Epithelial cell of prostate (primary cell): ENCODE results near the gene TSKU.
"Not testable (repeated sequence)": the region's sequence is repeated elsewhere in the genome, so short reads cannot be mapped to it uniquely, and the experiment has no call there.

Source experiments
- DNase-seq: peaks from one replicate; pipeline ENCODE4 v3.0.0-alpha.2; 2011; ENCODE audit warnings: low read depth, low spot score
- H3K27ac ChIP-seq: fragments of 450-650 bp; 2 replicates; pipeline ENCODE4 v1.5.1; 2017; ENCODE audit warnings: mild to moderate bottlenecking

Gene TSKU

GRCh38 chr11:76820184-76820566 is 37.0 kb downstream of the TSKU start:
- no peak overlapping the region for H3K27ac ChIP-seq

GRCh38 chr11:76821396-76821795 is 38.2 kb downstream of the TSKU start:
- H3K27ac ChIP-seq, DNase-seq: not testable (repeated sequence)

More at GRCh38 chr11:76820184-76820566, 37.0 kb downstream of the TSKU start:
- DNase-seq = no peak

- no peak for DNase-seq
- no peak overlapping the region for H3K27ac ChIP-seq
Measured at GRCh38 chr11:76822406-76822805, 39.2 kb downstream of the TSKU start.

GRCh38 chr11:76823481-76824028 is 40.4 kb downstream of the TSKU start:
- H3K27ac ChIP-seq = peak overlapping the region; percentile 92
- DNase-seq = no peak

- peak overlapping the region; percentile 92 for H3K27ac ChIP-seq
- no peak for DNase-seq
Measured at GRCh38 chr11:76824083-76824939, 41.2 kb downstream of the TSKU start.

- peak; percentile 61 for DNase-seq
- peak overlapping the region; percentile 92 for H3K27ac ChIP-seq
Measured at GRCh38 chr11:76824980-76825725, 42.0 kb downstream of the TSKU start.

GRCh38 chr11:76825726-76826396 is 42.7 kb downstream of the TSKU start:
- peak overlapping the region; percentile 92 for H3K27ac ChIP-seq
- DNase-seq = no peak

GRCh38 chr11:76826508-76826907 is 43.4 kb downstream of the TSKU start:
- DNase-seq, H3K27ac ChIP-seq: not testable (repeated sequence)

DNA sequence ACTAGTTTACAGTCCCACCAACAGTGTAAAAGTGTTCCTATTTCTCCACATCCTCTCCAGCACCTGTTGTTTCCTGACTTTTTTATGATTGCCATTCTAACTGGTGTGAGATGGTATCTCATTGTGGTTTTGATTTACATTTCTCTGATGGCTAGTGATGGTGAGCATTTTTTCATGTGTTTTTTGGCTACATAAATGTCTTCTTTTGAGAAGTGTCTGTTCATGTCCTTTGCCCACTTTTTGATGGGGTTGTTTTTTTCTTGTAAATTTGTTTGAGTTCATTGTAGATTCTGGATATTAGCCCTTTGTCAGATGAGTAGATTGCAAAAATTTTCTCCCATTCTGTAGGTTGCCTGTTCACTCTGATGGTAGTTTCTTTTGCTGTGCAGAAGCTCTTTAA is 43.8 kb downstream of the TSKU start:
- H3K27ac ChIP-seq = not testable (repeated sequence)

GRCh38 chr11:76830639-76831327 is 47.6 kb downstream of the TSKU start:
- DNase-seq = no peak
- no peak overlapping the region for H3K27ac ChIP-seq

More for the DNA sequence above, 43.8 kb downstream of the TSKU start:
- DNase-seq = not testable (repeated sequence)

GRCh38 chr11:76831686-76832310 is 48.6 kb downstream of the TSKU start:
- H3K27ac ChIP-seq = no peak overlapping the region
- DNase-seq = no peak

GRCh38 chr11:76832361-76832760 is 49.2 kb downstream of the TSKU start:
- H3K27ac ChIP-seq = no peak overlapping the region
- no peak for DNase-seq

DNA sequence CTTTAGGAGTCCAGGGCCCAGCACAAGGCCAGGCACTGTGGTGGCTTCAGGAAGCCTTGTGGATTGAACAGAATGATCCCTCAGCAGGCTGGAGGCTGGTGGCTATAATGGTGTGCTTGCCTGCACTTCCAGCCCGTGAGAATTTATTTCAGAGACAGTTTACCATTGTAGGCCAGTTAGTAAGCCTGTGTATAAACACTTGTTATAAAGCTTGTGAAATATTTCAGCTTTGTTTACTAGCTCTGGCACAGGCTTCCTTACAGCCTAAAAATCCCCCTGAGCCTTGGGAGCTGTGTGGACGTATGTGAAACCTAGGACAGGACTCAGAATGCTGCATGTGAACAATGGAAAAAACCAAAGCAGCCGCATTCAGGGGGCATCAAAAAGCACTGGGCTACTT is 51.0 kb downstream of the TSKU start:
- no peak overlapping the region for H3K27ac ChIP-seq
- no peak for DNase-seq

GRCh38 chr11:76835036-76835435 is 51.9 kb downstream of the TSKU start:
- no peak overlapping the region for H3K27ac ChIP-seq
- DNase-seq = no peak

DNA sequence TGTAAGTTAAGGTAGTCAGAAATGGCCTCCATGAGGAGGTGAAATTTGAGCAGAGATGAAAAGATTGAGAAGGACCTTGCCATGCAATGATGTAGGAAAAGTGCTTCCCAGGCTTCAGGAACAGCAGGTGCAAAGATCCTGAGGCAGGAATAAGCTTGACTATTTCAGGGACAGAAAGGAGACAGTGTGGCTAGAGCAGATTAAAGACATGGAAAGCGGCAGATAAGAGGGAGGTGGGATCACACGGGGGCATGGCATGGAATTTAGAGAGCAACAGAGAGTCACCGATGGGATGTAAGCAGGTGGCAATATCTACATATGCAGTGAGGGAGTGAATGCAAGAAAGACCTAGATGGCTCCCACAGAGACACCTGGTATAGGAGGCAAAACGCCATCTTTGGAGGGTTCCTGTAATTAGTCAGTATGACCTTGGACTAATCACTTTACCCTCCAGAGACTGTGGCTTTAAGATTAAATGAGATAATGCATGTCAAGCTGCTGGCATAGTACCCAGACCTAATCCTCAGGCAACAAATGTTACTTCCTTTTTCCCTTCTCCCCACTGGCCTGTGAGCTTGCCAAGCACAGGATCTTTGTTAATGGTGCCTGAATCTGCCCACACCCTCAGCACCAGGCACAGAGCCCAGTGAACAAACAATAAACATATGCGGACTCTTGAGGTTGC is 52.9 kb downstream of the TSKU start:
- H3K27ac ChIP-seq = no peak overlapping the region
- DNase-seq = no peak

GRCh38 chr11:76836613-76837291 is 53.6 kb downstream of the TSKU start:
- no peak overlapping the region for H3K27ac ChIP-seq
- no peak for DNase-seq

DNA sequence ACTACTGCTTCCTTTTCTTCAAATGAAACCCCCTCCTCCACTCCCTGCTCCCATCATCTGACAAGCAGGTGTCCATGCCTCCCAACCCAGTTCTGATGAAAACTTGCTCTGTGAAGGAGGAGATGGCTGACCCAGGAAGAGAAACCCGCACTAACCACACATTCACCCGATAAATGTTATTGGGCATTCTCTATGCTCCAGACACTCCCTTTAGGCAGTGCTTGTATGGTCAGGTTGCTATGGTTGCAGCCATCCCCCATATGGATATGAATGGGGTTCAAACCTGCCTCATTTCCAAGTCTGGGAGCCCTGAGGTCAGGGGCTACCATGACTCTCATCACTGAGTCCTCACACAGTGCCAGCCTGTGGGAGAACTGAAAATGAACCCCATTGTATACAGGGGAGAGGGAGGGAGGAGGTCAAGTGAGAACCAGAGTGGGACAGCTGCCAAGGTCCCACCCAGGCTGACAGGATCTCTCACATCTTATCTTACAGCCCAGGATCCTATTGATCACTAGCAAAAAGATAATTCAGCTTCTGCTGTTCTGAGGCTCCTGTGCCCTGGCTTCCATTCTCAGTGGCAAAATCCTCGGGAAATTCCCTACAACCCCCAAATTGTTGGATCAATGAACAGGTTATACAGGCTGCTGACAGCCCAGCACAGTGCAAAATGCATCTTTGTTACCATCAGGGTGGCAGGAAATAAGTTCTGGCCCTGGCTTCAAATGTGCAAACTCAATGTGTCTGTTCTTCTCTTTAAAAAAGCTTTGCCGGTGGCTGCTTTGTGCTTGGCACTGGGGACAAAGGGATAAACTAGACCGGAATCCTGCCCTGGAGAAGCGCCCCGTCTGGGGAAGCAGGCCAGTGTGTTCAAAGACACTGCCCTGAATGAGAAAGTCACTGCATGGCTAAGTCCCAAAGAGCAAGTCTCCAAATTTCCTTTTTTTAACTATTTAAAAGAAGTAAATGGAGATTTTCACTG is 54.8 kb downstream of the TSKU start:
- no peak for DNase-seq
- no peak overlapping the region for H3K27ac ChIP-seq
